IPS-20b (cell line): ENCODE measurements around the gene SUPV3L1.

Source experiments
- H3K27ac ChIP-seq: one replicate; pipeline ENCODE4 v1.5.1; 2013; ENCODE audit warnings: low read length
- H3K27me3 ChIP-seq: 2 replicates; pipeline ENCODE4 v1.6.1; 2013; ENCODE audit warnings: mild to moderate bottlenecking, low read length, inconsistent platforms; ENCODE audit not compliant: insufficient read depth
- H3K36me3 ChIP-seq: 2 replicates; pipeline ENCODE4 v1.6.1; 2013; ENCODE audit warnings: low read depth, mild to moderate bottlenecking, inconsistent platforms, low read length, moderate library complexity; ENCODE audit not compliant: insufficient read depth
- H3K4me1 ChIP-seq: 2 replicates; pipeline ENCODE4 v1.6.1; 2013; ENCODE audit warnings: mild to moderate bottlenecking, control low read depth, inconsistent platforms, low read length, moderate library complexity; ENCODE audit not compliant: insufficient read depth
- H3K4me3 ChIP-seq: 2 replicates; pipeline ENCODE4 v1.5.1; 2013; ENCODE audit warnings: mild to moderate bottlenecking, low read length, inconsistent platforms
- H3K9ac ChIP-seq: 2 replicates; pipeline ENCODE4 v1.6.1; 2013; ENCODE audit warnings: low read depth, mild to moderate bottlenecking, inconsistent platforms, low read length, moderate library complexity
- H3K9me3 ChIP-seq: 2 replicates; pipeline ENCODE4 v1.6.1; 2013; ENCODE audit warnings: mild to moderate bottlenecking, low read depth, low read length, inconsistent platforms; ENCODE audit not compliant: insufficient read depth

SUPV3L1 gene

GRCh38 chr10:69237528-69238159 lies 57.6 kb downstream of the SUPV3L1 start:
- no peak overlapping the region for H3K27ac ChIP-seq
- H3K36me3 ChIP-seq: no peaks in the 10 kb centered on the region
- no peaks in the 10 kb centered on the region for H3K27me3 ChIP-seq
- H3K4me3 ChIP-seq: no peak overlapping the region
- H3K4me1 ChIP-seq: peaks cover 4% of the 10 kb centered on the region
- H3K9me3 ChIP-seq: no peaks in the 10 kb centered on the region
- H3K9ac ChIP-seq: peak overlapping the region; percentile 34; the same call in 1 of the 2 replicates

DNA sequence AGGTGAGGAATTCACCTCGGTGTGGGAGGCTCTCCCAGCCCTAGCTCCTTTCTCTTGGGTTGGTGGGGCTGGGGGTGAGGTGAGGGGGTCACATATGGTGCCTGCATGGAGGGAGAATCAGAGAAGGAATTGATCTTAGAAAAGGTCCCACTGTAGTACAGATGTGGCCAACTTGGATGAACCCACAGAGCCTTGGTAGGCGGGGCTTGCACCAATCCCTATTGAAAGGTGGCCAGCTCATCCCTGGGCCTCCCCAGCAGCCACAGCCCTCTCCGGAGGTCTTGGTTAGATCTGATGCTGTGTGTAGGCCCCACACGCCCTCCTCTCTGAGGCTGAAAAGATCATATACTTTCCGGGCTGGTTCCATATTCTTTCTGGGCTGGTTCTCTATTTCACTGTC lies 59.1 kb downstream of the SUPV3L1 start:
- Histone ChIP-seq H3K27ac (no peak overlapping the region), H3K9ac (no peak overlapping the region), H3K4me3 (no peak overlapping the region), H3K36me3 (no peaks in the 10 kb centered on the region), H3K27me3 (no peaks in the 10 kb centered on the region), H3K9me3 (no peaks in the 10 kb centered on the region), H3K4me1 (peaks cover 4% of the 10 kb centered on the region; the same call in 1 of the 2 replicates)

- no peaks in the 10 kb centered on the region for H3K27me3 ChIP-seq
- no peaks in the 10 kb centered on the region for H3K36me3 ChIP-seq
- H3K27ac ChIP-seq: no peak overlapping the region
- H3K9me3 ChIP-seq: no peaks in the 10 kb centered on the region
- no peak overlapping the region for H3K4me3 ChIP-seq
- no peak overlapping the region for H3K9ac ChIP-seq
- H3K4me1 ChIP-seq: peaks cover 4% of the 10 kb centered on the region; the same call in 1 of the 2 replicates
Measured at GRCh38 chr10:69239816-69240434, 59.9 kb downstream of the SUPV3L1 start.

DNA sequence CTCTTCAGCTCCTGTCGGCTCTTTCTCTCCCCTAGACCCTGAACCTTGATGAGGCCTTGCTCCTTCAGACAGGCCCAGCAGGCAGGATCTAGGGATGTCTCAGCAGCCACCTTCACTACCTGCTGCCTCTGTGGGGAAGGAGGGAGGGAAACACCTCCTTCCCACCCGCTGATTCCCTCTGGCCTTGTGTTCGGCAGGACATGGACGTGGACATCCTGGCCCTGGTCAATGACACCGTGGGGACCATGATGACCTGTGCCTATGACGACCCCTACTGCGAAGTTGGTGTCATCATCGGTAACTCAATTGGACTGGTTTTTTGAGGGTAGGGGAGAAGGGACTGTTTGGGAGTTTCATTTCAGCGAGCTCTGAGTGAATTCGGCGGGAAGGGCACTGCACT lies 60.4 kb downstream of the SUPV3L1 start:
- H3K27me3 ChIP-seq: no peaks in the 10 kb centered on the region
- H3K27ac ChIP-seq: no peak overlapping the region
- peaks cover 4% of the 10 kb centered on the region; the same call in 1 of the 2 replicates for H3K4me1 ChIP-seq
- no peak overlapping the region for H3K9ac ChIP-seq
- H3K36me3 ChIP-seq: no peaks in the 10 kb centered on the region
- H3K9me3 ChIP-seq: no peaks in the 10 kb centered on the region
- no peak overlapping the region for H3K4me3 ChIP-seq

GRCh38 chr10:69241575-69241974 lies 61.5 kb downstream of the SUPV3L1 start:
- Histone ChIP-seq H3K36me3 (no peaks in the 10 kb centered on the region), H3K27ac (no peak overlapping the region), H3K9ac (no peak overlapping the region)

DNA sequence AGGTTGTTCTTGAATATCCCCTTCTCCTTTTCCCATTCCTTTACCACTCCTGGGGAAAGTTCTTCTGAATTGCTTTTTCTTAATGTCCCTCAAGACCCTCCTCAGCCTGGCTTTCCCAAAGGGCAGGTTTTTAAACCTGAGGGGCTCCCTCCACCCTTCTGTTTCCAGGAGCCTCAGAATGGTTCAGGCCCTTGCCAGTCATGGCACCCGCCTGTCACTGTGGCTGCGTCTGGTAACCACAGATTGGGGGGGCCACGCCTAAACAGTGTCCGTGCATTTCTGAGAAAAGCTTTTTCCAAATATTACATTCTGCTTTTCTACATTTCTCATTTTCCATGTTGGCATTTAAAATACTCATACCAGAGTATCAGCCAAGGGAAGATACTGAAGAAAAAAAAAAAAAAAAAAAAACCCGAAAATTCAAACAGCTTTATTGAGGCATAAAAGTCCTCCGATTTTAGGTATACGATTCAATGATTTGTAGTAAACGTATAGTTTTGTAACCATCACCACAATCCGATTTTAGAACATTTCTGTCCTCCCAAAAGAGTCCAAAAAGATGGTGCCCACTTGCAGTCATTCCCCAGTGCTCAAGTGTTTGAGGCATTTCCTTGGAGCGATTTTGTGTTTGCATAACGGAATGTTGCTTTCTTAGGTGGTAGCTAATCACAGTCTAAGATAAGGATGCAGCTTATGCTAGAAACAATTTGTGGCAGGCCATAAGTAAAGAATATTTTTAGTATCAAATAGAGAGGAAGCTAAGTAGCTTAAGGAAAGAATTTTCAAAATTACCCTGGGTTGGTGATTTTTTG lies 62.2 kb downstream of the SUPV3L1 start:
- Histone ChIP-seq H3K4me1 (peaks cover 4% of the 10 kb centered on the region; the same call in 1 of the 2 replicates), H3K4me3 (no peak overlapping the region), H3K27me3 (no peaks in the 10 kb centered on the region), H3K27ac (no peak overlapping the region), H3K9ac (no peak overlapping the region), H3K9me3 (no peaks in the 10 kb centered on the region), H3K36me3 (no peaks in the 10 kb centered on the region)

More at GRCh38 chr10:69241575-69241974, 61.5 kb downstream of the SUPV3L1 start:
- Histone ChIP-seq H3K4me1 (peaks cover 4% of the 10 kb centered on the region; the same call in 1 of the 2 replicates), H3K27me3 (no peaks in the 10 kb centered on the region), H3K9me3 (no peaks in the 10 kb centered on the region), H3K4me3 (no peak overlapping the region)

GRCh38 chr10:69242852-69243212 lies 62.8 kb downstream of the SUPV3L1 start:
- H3K27me3 ChIP-seq: no peaks in the 10 kb centered on the region
- H3K9me3 ChIP-seq: no peaks in the 10 kb centered on the region
- no peak overlapping the region for H3K27ac ChIP-seq
- H3K36me3 ChIP-seq: no peaks in the 10 kb centered on the region
- no peak overlapping the region for H3K9ac ChIP-seq
- H3K4me1 ChIP-seq: peaks cover 2% of the 10 kb centered on the region; the same call in 1 of the 2 replicates
- no peak overlapping the region for H3K4me3 ChIP-seq

- Histone ChIP-seq H3K4me3 (no peak overlapping the region), H3K27ac (no peak overlapping the region), H3K4me1 (no peaks in the 10 kb centered on the region), H3K36me3 (no peaks in the 10 kb centered on the region), H3K27me3 (no peaks in the 10 kb centered on the region), H3K9me3 (no peaks in the 10 kb centered on the region), H3K9ac (no peak overlapping the region)
Measured at GRCh38 chr10:69243817-69244216, 63.8 kb downstream of the SUPV3L1 start.

GRCh38 chr10:69246036-69246435 lies 66.0 kb downstream of the SUPV3L1 start:
- Histone ChIP-seq H3K36me3 (no peaks in the 10 kb centered on the region), H3K27ac (no peak overlapping the region), H3K9ac (no peak overlapping the region), H3K27me3 (no peaks in the 10 kb centered on the region), H3K4me1 (no peaks in the 10 kb centered on the region), H3K4me3 (no peak overlapping the region), H3K9me3 (no peaks in the 10 kb centered on the region)

- H3K4me3 ChIP-seq: no peak overlapping the region
- H3K4me1 ChIP-seq: no peaks in the 10 kb centered on the region
- H3K27me3 ChIP-seq: no peaks in the 10 kb centered on the region
- H3K9ac ChIP-seq: no peak overlapping the region
- H3K36me3 ChIP-seq: no peaks in the 10 kb centered on the region
- no peaks in the 10 kb centered on the region for H3K9me3 ChIP-seq
- H3K27ac ChIP-seq: no peak overlapping the region
Measured at GRCh38 chr10:69246581-69247312, 66.7 kb downstream of the SUPV3L1 start.

- H3K36me3 ChIP-seq: no peaks in the 10 kb centered on the region
- no peak overlapping the region for H3K9ac ChIP-seq
- no peak overlapping the region for H3K27ac ChIP-seq
- no peak overlapping the region for H3K4me3 ChIP-seq
- H3K27me3 ChIP-seq: no peaks in the 10 kb centered on the region
- no peaks in the 10 kb centered on the region for H3K4me1 ChIP-seq
- no peaks in the 10 kb centered on the region for H3K9me3 ChIP-seq
Measured at GRCh38 chr10:69247313-69247710, 67.3 kb downstream of the SUPV3L1 start.
